Mesenteric fat pad (tissue), 1 donor: ENCODE results near the gene BTBD3. TPM values are rescaled to one million over a fixed set of nuclear protein-coding genes. Genes with fewer than 3 reads are reported as not detected.

Experiments
- DNase-seq: peaks from one replicate; pipeline ENCODE4 v3.0.0-alpha.2; 2020; ENCODE audit warnings: low spot score
- total RNA-seq: library from RNA; stranded (reverse); fragmentation: NEBNext Ultra II Directional; extraction: Animal tissue kit (Norgen Biotek cat#: 25700); gene quantifications from one replicate; pipeline ENCODE4 v1.2.1, GENCODE V29; 2021
- donor health status: DM: yes; HTN: yes; CAD: no.

BTBD3 gene
- total RNA-seq, 1 donor from 2014 or later = 20.7 TPM

DNA sequence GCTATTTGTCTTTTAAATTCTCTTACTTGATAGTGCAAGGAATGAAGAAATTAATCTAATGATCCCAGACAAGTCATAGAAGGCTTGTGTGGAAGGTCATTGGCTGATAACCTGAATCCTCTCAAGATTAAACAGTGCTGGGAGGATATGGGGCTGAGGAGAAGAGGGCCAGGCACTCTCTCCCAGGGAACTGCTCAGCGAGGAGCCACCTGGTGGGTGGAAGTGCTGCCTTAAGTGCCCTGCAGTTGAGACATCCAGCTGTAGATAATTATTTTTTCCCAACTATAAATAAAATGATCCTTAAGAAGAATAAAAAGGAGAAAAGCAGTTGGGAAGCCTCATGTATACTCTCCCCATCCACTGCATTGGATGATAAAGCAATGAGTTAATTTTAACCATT is 47.9 kb downstream of the BTBD3 start:
- DNase-seq = no peak

GRCh38 chr20:11966186-11966585 is 48.5 kb downstream of the BTBD3 start:
- no peak for DNase-seq

- DNase-seq = no peak
Measured at GRCh38 chr20:11970243-11970836, 52.6 kb downstream of the BTBD3 start.

DNA sequence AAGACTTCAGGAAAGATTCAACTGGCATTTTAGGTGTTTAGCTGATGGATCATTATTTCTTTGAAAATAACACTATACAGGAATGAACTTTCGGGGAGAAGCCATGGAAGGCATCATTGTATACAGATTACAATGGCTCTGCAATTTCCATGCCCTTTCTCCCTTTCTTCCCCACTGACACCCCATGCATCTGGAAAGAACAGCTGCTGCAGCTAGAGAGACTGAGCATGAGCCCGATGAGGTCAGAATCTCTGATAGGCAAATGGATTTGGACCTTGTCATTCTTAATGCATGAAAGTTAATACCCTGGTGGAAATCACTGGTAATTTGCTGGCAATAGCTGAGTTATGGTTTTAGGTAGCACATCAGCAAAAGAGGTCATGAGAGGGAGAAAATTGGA is 54.8 kb downstream of the BTBD3 start:
- no peak for DNase-seq
